HepG2 (cell line): ENCODE measurements around the gene ZFP64. TPM values are rescaled to one million over a fixed set of nuclear protein-coding genes. Genes with fewer than 3 reads are reported as not detected.

Experiments used
- ARHGAP35 ChIP-seq: sonication (generic); formaldehyde crosslinking; IDR thresholded peaks from 2 replicates; pipeline ENCODE4 v1.9.0; 2022; ENCODE audit warnings: mild to moderate bottlenecking, inconsistent platforms, moderate library complexity, missing genetic modification reagents, borderline replicate concordance
- CREBL2 ChIP-seq: sonication (generic); formaldehyde crosslinking; IDR thresholded peaks from 2 replicates; pipeline ENCODE4 v1.8.1; 2023; ENCODE audit warnings: missing genetic modification reagents, mild to moderate bottlenecking, borderline replicate concordance
- E2F2 ChIP-seq: sonication (generic); formaldehyde crosslinking; IDR thresholded peaks from 2 replicates; pipeline ENCODE4 v1.4.0; 2020; ENCODE audit warnings: missing genetic modification reagents, borderline replicate concordance
- EHMT2 ChIP-seq: fragments of 200-600 bp; sonication (generic); IDR thresholded peaks from 2 replicates; pipeline ENCODE4 v1.7.0; 2017; ENCODE audit warnings: antibody characterized with exemption, low read depth, low read length, borderline replicate concordance
- FOXP1 ChIP-seq, 2 experiments: fragments of 450-650 bp in 1 of 2; IDR thresholded peaks; 2 replicates each; pipeline ENCODE4 v1.6.1; 2017 to 2018; ENCODE audit warnings: antibody characterized with exemption in 1 of 2
- HMGA1 ChIP-seq: sonication (generic); formaldehyde crosslinking; conservative IDR thresholded peaks from 2 replicates; pipeline ENCODE4 v1.4.0; 2020; ENCODE audit warnings: missing genetic modification reagents
- HNRNPH1 ChIP-seq: fragments of 200-400 bp; formaldehyde crosslinking; optimal IDR thresholded peaks from 2 replicates; pipeline ENCODE3; 2017; ENCODE audit warnings: mild to moderate bottlenecking, low read depth, low read length
- IRX3 ChIP-seq: sonication (generic); formaldehyde crosslinking; IDR thresholded peaks from 2 replicates; pipeline ENCODE4 v1.8.1; 2023; ENCODE audit warnings: mild to moderate bottlenecking, low read depth, missing genetic modification reagents, borderline replicate concordance
- KMT2A ChIP-seq: sonication (generic); formaldehyde crosslinking; IDR thresholded peaks from 2 replicates; pipeline ENCODE4 v1.4.0; 2020; ENCODE audit warnings: missing genetic modification reagents
- MYC ChIP-seq: sonication (generic); formaldehyde crosslinking; IDR thresholded peaks from 2 replicates; pipeline ENCODE4 v1.9.0; 2021; ENCODE audit warnings: missing genetic modification reagents, borderline replicate concordance
- PHF21A ChIP-seq: sonication (generic); formaldehyde crosslinking; IDR thresholded peaks from 2 replicates; pipeline ENCODE4 v1.5.0; 2020; ENCODE audit warnings: mild to moderate bottlenecking, missing genetic modification reagents
- PITX1 ChIP-seq: sonication (generic); formaldehyde crosslinking; IDR thresholded peaks from 2 replicates; pipeline ENCODE4 v1.5.1; 2020; ENCODE audit warnings: mild to moderate bottlenecking, missing genetic modification reagents
- RAD51 ChIP-seq: fragments of 450-650 bp; IDR thresholded peaks from 2 replicates; pipeline ENCODE4 v1.6.1; 2016; ENCODE audit warnings: borderline replicate concordance
- RCOR2 ChIP-seq: IDR thresholded peaks from 2 replicates; pipeline ENCODE4 v1.6.1; 2016; ENCODE audit warnings: missing biosample characterization, missing genetic modification reagents
- SMYD3 ChIP-seq: sonication (generic); formaldehyde crosslinking; IDR thresholded peaks from 2 replicates; pipeline ENCODE4 v1.8.1; 2023; ENCODE audit warnings: mild to moderate bottlenecking, missing genetic modification reagents
- ZFP82 ChIP-seq: sonication (generic); formaldehyde crosslinking; IDR thresholded peaks from 2 replicates; pipeline ENCODE4 v1.5.1; 2020; ENCODE audit warnings: mild to moderate bottlenecking, missing genetic modification reagents, borderline replicate concordance
- ZNF10 ChIP-seq: sonication (generic); formaldehyde crosslinking; IDR thresholded peaks from 2 replicates; pipeline ENCODE4 v1.4.0; 2020; ENCODE audit warnings: mild to moderate bottlenecking, low read depth, missing genetic modification reagents, borderline replicate concordance
- ZNF225 ChIP-seq: sonication (generic); formaldehyde crosslinking; IDR thresholded peaks from 2 replicates; pipeline ENCODE4 v1.4.0; 2020; ENCODE audit warnings: mild to moderate bottlenecking, missing genetic modification reagents
- ZNF296 ChIP-seq: sonication (generic); formaldehyde crosslinking; conservative IDR thresholded peaks from 2 replicates; pipeline ENCODE4 v1.5.0; 2020; ENCODE audit warnings: mild to moderate bottlenecking, missing genetic modification reagents
- ZNF550 ChIP-seq: sonication (generic); formaldehyde crosslinking; IDR thresholded peaks from 2 replicates; pipeline ENCODE4 v1.4.0; 2020; ENCODE audit warnings: mild to moderate bottlenecking, missing genetic modification reagents, borderline replicate concordance
- ZNF569 ChIP-seq: sonication (generic); formaldehyde crosslinking; IDR thresholded peaks from 2 replicates; pipeline ENCODE4 v1.5.0; 2020; ENCODE audit warnings: mild to moderate bottlenecking, missing genetic modification reagents, moderate library complexity, borderline replicate concordance
- ZNF619 ChIP-seq: sonication (generic); formaldehyde crosslinking; IDR thresholded peaks from 2 replicates; pipeline ENCODE4 v1.4.0; 2020; ENCODE audit warnings: mild to moderate bottlenecking, missing genetic modification reagents
- ZNF749 ChIP-seq: sonication (generic); formaldehyde crosslinking; IDR thresholded peaks from 2 replicates; pipeline ENCODE4 v1.8.0; 2022; ENCODE audit warnings: mild to moderate bottlenecking, missing genetic modification reagents, moderate library complexity, borderline replicate concordance
- polyA plus RNA-seq, 8 experiments: library from polyadenylated mRNA; depleted of rRNA in 3 of 8; stranded (reverse) in 7 of 8; unstranded in 1 of 8; fragments of >200 nt; fragmentation: Illumina TruSeq in 4 of 8; extraction: Trizol in 4 of 8; gene quantifications; 2 replicates each; pipeline versions ENCODE4 v1.2.1 to v1.2.3, GENCODE V29; 2011 to 2016; ENCODE audit warnings: low read depth in 4 of 8, missing spikeins in 1 of 8, mixed read lengths in 1 of 8; ENCODE audit not compliant: insufficient read depth in 1 of 8
- total RNA-seq, 5 experiments: library from RNA; depleted of rRNA; stranded (reverse); fragments of >200 nt; fragmentation: Illumina TruSeq; extraction: Trizol; gene quantifications; 2 replicates each; pipeline ENCODE4 v1.2.3, GENCODE V29; 2016; ENCODE audit warnings: low read depth in 1 of 5
- TF ChIP-seq, protein P1 (sequence below): sonication (generic); formaldehyde crosslinking; IDR thresholded peaks from 2 replicates; pipeline ENCODE4 v1.4.0; 2020; ENCODE audit warnings: mild to moderate bottlenecking, missing genetic modification reagents
- TF ChIP-seq, protein P2 (sequence below): sonication (generic); formaldehyde crosslinking; IDR thresholded peaks from 2 replicates; pipeline ENCODE4 v1.9.0; 2022; ENCODE audit warnings: low read depth, missing genetic modification reagents

Gene ZFP64
- total and polyA plus RNA-seq, 2 of the 13 experiments (the other 11 are each of a cell fraction or from before 2014, with no cell fraction given): 12.0 to 24.3 TPM

DNA sequence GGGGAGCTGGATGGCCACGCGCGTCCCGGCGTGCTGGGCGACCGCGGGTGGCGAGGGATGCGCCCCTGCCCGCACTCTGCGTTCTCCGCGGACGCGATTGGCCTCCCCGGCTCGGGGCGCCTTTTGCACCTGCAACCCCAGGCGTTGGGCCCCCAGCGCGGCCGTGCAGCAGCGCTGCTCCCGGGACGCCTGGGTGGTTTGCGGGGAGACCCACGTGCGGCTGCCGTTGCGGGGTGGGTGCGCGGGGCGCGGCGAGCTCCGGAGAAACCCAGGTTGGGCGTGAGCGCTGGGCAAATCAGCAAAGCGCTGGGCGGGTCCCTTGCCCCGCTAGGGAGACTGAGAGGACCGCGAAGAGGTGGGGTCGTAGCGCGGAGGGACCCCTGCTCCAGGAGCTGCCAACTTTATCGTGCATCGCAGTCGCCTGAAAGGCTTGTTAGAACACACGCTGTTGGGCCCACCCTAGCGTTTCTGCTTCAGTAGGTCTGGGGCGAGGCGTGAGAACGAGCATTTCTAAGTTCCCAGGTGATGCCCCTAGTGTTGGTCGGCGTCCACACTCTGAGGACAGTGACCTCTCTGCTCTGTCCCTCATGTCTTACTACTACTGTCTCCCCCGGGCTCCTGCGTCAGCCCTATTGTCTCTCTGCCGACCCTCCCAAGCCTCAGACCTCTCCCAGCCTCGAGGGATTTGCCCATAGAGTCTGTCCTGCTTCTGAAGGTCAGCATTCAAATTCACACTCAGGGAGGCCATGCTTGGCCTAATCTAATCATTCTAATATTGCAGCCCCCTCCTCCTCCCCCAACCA, 538 bp upstream of the ZFP64 start (continued):
- TF ChIP-seq, protein P1, sequence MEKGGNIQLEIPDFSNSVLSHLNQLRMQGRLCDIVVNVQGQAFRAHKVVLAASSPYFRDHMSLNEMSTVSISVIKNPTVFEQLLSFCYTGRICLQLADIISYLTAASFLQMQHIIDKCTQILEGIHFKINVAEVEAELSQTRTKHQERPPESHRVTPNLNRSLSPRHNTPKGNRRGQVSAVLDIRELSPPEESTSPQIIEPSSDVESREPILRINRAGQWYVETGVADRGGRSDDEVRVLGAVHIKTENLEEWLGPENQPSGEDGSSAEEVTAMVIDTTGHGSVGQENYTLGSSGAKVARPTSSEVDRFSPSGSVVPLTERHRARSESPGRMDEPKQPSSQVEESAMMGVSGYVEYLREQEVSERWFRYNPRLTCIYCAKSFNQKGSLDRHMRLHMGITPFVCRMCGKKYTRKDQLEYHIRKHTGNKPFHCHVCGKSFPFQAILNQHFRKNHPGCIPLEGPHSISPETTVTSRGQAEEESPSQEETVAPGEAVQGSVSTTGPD (CRISPR knock-in tag): no peak
- no peak for TF ChIP-seq ZNF10
- TF ChIP-seq KMT2A (CRISPR knock-in tag): peak; percentile 4; the same call in 1 of the 2 replicates
- no peak for TF ChIP-seq CREBL2
- TF ChIP-seq PHF21A (CRISPR knock-in tag): no peak; the same call in 1 of the 2 replicates
- TF ChIP-seq SMYD3 (CRISPR knock-in tag): no peak; the same call in 1 of the 2 replicates
- TF ChIP-seq, protein P2, sequence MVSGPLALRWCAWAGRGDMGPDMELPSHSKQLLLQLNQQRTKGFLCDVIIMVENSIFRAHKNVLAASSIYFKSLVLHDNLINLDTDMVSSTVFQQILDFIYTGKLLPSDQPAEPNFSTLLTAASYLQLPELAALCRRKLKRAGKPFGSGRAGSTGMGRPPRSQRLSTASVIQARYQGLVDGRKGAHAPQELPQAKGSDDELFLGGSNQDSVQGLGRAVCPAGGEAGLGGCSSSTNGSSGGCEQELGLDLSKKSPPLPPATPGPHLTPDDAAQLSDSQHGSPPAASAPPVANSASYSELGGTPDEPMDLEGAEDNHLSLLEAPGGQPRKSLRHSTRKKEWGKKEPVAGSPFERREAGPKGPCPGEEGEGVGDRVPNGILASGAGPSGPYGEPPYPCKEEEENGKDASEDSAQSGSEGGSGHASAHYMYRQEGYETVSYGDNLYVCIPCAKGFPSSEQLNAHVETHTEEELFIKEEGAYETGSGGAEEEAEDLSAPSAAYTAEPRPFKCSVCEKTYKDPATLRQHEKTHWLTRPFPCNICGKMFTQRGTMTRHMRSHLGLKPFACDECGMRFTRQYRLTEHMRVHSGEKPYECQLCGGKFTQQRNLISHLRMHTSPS (CRISPR knock-in tag): no peak; the same call in none of the 2 replicates
- TF ChIP-seq RCOR2 (CRISPR knock-in tag): no peak
- TF ChIP-seq EHMT2: no peak
- no peak for TF ChIP-seq ZNF569 (CRISPR knock-in tag)
- no peak for TF ChIP-seq HMGA1 (CRISPR knock-in tag)
- TF ChIP-seq HNRNPH1: no peak
- TF ChIP-seq ZNF619: 0 out of 2 replicates have a peak, but pooled peaks have one; percentile 15
- TF ChIP-seq MYC: no peak; the same call in none of the 2 replicates
- peak; percentile 63; the same call in 1 of the 2 replicates for TF ChIP-seq IRX3 (CRISPR knock-in tag)
- TF ChIP-seq ARHGAP35 (CRISPR knock-in tag): peak; percentile 60
- peak; percentile 66 for TF ChIP-seq ZFP82 (CRISPR knock-in tag)
- TF ChIP-seq RAD51: no peak
- peak; percentile 84 for TF ChIP-seq ZNF225 (CRISPR knock-in tag)
- TF ChIP-seq FOXP1 (IDR thresholded peaks at IDR 0.05): no peak
- no peak; the same call in 1 of the 2 replicates for TF ChIP-seq FOXP1 (CRISPR knock-in tag; IDR thresholded peaks at IDR 0.05)
- peak; percentile 92; the same call in 1 of the 2 replicates for TF ChIP-seq ZNF550 (CRISPR knock-in tag)
- peak; percentile 88; the same call in 1 of the 2 replicates for TF ChIP-seq E2F2 (CRISPR knock-in tag)
- no peak for TF ChIP-seq ZNF296 (CRISPR knock-in tag)
- peak; percentile 22; the same call in 1 of the 2 replicates for TF ChIP-seq PITX1
- TF ChIP-seq ZNF749: 0 out of 2 replicates have a peak, but pooled peaks have one; percentile 80
